Endometrium (tissue), 2 donors: ENCODE data around the gene BTG2.
"Not testable (repeated sequence)": the region's sequence is repeated elsewhere in the genome, so short reads cannot be mapped to it uniquely, and the experiment has no call there.

Experiments
- FAIRE-seq: peaks from 2 replicates; lab custom pipeline; 2012; peaks lifted over from hg19 to GRCh38; lab: Jason Lieb, UNC
- donor health status: control.
- donor health status: control.

The BTG2 gene, protein sequence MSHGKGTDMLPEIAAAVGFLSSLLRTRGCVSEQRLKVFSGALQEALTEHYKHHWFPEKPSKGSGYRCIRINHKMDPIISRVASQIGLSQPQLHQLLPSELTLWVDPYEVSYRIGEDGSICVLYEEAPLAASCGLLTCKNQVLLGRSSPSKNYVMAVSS

DNA sequence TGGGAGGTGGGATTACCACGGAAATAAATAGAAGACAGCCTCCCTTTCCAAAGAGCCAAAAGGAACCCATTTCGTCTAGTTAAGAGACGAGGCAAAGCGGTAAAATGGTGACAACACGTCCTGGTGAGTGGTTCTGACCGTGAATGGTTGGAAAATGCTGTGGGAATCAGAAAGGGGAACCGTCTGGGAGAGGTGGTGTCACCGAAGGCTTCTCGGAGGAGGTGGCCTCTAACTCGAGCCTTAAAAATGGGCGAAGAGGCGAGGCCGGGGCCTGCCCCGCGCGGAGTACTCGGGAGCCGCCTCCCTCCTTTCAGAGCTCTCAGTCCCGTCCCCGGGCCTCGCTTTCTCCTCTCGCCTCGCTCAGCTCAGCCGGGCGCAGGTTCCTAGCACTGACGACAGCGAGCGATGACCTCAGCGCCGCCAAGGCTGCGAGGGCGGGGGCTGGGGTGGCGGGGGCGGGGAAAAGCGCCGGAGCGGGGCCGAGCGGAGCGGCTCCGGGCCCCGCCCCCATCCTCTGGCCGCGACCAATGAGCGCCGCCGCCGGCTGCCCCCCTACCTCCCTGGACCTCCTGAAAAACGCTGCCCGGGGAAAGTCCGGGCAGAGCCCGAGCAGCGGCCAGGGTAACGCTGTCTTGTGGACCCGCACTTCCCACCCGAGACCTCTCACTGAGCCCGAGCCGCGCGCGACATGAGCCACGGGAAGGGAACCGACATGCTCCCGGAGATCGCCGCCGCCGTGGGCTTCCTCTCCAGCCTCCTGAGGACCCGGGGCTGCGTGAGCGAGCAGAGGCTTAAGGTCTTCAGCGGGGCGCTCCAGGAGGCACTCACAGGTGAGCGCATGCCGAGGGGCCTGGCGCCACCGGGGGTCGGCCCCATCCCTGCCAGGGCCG is at the start of gene BTG2:
BTG2 (plus strand) TSS at position 601 of the 890 bp plus-strand sequence; CDS start at position 689, 88 bp downstream.
- no peak for FAIRE-seq

DNA sequence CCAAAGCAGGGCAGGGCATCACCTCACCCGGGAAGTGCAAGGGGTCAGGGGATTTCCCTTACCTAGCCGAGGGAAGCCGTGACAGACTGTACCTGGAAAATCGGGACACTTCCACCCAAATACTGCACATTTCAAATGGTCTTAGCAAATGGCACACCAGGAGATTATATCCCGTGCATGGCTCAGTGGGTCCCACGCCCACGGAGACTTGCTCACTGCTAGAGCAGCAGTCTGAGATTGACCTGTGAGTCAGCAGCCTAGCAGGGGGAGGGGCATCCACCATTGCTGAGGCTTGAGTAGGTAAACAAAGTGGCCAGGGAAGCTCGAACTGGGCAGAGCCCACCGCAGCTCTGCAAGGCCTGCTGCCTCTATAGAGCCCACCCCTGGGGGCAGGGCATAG is 48.7 kb upstream of the BTG2 start:
- not testable (repeated sequence) for FAIRE-seq

DNA sequence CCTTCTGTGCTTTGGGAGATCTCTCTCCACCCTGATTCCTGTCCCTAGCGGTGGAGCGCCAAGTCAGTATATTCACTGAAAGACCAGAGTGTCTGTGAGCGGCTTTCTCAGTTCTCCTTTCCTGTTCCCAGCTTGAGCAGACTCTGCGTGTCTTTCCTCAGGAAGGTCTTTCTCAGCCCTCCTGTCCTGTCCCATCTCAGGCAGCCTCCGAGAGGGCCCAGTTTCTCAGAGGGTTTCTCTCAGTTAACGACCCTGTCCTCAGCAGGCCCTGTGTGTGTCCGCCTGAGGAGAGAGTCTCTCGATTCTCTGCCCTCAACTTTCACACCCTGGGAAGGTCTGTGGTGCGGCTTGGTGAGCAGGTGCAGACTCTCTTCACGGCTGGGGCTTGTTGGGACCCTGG is 41.8 kb upstream of the BTG2 start:
- no peak for FAIRE-seq

DNA sequence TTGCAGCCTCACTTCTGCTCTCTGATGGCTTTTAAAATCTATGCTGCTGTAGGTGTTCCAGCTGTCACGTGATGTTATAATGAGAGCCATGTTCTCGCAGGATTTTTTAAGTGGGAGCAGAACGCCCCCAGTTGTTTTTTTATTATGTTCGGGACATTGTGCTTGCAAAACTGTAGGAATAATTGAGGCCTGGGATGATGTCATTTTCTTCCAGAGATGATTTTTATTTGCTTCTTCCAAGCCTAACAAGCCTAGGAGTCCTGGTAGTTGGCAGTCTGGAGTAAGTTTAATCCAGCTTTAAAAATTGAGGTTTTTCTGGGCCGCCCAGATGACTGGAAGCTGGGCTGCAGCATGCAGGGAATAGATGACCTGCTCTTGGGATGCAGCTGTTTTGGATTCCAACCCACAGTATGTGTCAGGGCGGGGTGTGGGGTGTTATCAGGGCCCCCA is 41.2 kb upstream of the BTG2 start:
- FAIRE-seq, result no peak

DNA sequence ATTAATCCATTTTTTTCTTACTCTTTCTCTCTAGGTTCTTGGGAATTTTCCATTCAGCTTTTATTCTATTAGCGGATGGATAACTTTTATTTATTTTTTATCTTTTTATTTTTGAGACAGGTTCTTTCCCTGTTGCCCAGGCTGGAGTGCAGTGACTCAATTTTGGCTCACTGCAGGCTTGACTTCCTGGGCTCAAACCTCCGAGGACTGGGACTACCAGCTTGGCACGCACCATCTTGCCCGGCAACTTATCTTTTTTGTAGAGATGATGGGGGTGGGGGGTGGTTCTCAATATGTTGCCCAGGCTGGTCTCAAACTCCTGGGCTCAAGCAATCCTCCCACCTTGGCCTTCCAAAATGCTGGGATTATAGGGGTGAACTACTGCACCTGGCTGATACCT is 39.8 kb upstream of the BTG2 start:
- no peak for FAIRE-seq

DNA sequence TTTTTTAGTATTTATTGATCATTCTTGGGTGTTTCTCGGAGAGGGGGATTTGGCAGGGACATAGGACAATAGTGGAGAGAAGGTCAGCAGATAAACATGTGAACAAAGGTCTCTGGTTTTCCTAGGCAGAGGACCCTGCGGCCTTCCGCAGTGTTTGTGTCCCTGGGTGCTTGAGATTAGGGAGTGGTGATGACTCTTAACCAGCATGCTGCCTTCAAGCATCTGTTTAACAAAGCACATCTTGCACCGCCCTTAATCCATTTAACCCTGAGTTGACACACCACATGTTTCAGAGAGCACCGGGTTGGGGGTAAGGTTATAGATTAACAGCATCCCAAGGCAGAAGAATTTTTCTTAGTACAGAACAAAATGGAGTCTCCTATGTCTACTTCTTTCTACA is 39.2 kb upstream of the BTG2 start:
- not testable (repeated sequence) for FAIRE-seq

DNA sequence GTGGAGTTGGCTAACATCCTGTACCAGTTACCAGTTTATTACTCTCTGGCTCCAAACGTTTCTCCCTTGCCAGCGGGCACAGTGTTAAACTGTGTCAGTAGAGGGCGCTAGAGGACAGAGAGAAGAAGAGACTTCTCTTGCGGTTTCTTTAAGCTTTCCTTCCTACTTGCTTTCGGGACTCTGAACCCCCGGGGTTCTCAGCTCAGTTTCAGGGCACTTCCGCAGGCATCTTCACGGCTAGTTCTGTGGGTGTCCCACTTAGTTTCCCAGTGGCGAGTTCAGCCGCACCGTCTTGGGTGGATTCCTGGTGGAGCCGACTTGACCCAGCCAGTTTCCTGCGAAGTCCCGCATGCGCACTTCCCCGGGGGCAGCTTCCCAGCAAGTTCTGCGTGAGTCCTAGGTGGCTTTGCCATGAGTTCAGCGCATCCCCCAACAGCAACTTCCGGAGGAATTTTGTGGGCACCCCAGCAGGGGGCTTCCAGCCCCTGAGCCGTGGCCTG is 37.9 kb upstream of the BTG2 start:
- no peak for FAIRE-seq

DNA sequence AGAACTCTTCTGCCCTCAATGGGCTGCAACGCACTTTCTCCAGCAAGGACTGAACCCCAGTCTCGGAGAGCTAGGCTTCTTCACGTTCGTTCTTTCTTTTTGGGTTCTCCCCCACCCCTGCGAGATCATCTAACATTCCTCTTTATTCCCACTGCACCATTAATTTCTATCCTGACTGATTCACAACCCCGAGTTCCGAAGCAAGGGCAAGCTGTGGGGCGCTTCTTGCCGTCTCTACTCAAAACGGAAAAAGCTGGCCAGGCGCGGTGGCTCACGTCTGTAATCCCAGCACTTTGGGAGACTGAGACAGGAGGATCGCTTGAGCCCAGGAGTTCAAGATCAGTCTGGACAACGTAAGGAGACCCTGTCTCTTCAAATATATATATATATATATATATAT is 37.4 kb upstream of the BTG2 start:
- FAIRE-seq, result no peak

DNA sequence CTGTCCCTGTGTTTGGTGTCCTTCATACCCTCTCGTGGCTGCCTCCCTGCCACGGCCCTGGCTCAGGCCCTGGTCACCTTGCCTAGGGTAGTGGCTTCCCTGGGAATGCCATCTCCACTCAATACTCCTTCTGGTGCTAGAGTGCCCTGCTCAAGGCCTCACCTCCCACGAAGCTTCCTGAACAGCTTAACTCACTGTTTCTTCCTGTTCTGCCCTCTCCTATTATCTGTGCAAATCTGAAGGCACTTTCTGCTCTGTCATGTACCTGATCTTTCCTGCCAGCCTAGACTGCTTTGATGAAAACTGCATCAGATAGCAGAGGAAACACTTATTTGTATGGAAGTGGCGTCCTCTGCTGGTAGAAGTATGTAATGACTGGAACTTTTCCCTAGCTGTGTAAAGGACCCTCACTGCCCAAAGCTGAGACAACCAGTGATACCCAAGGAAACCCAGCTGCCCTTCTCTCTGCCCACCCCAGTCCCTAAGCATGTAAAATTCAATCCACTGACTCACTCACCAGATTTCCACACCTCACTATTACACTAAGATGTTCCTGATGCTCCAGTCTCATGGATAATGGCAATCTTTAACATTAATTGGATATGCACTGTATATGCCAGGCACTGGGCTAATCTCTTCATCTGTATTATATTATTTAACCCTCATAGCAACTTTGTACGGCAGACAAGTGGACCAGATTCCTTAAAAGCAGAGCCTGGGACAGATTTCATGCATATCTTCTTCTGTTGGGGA is 36.2 kb upstream of the BTG2 start:
- FAIRE-seq, result no peak

DNA sequence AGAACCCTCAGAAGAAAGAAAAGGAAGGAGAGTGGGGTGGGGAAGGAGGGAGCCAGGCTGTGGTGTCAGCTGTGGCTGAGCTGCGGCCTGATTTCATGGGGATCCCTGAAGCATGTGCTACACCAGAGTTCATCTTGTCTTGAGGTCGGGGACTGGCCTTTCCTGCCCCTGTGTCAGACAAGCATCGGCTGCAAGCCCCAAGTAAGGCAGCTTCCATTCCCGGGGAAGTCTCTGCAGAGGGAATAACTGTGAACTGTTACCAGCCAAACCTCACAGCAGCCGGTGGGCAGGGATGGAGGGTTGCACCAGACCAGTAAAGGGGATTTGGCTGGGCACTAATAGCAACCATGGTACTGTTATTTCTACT is 35.7 kb upstream of the BTG2 start:
- no peak for FAIRE-seq

DNA sequence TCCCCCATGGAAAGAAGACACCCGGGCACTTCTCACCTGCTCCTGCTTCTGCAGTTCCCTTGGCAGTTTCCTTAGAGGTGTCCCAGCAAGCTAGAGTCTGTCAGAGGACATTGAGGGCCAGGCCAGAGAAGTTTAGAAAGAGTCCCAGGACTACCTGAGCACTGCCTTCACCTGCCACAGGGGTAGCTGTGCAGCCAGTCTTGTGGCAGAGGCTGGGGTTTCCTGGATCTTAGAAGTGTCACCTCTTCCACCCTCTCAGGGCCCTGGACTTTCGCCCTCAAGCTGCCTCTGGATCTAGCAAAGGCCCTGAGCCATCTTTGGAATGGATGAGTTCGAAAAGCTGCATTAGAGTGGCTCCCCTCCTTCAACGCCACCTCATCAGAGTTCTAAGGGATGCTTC is 34.9 kb upstream of the BTG2 start:
- FAIRE-seq, result no peak

DNA sequence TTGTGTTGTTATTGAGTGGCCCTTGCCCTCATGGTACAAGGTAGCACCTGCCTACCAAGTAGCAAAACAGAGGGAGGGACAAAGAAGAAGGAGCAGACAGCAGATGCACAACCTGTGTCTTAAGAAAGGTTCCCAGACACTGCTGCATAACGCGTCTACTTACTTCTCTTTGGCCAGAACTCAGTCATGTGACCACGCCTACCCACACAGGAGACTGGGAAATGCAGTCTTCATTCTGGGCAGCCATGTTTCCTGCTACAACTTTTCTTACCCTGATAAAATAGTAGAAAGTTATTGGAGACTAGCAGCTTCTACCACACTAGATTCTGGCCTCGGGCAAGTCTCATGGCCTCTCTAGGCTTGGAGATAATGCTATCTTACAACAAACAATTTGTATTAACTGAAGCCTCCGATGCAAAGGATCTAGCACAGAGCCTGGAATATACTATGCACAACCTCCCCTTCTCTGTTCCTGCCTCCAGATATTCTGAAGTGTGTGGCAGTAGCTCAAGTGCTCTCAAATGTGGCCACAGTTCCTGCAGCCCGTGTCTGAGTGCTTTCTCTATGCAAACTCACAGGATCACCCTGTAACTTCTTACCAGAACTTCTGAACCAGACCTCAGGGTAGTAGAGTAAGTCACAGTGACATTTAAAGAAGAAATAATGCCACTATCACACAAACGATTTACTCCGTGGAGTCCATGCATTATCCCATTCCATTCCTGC is 34.1 kb upstream of the BTG2 start:
- FAIRE-seq, result no peak

DNA sequence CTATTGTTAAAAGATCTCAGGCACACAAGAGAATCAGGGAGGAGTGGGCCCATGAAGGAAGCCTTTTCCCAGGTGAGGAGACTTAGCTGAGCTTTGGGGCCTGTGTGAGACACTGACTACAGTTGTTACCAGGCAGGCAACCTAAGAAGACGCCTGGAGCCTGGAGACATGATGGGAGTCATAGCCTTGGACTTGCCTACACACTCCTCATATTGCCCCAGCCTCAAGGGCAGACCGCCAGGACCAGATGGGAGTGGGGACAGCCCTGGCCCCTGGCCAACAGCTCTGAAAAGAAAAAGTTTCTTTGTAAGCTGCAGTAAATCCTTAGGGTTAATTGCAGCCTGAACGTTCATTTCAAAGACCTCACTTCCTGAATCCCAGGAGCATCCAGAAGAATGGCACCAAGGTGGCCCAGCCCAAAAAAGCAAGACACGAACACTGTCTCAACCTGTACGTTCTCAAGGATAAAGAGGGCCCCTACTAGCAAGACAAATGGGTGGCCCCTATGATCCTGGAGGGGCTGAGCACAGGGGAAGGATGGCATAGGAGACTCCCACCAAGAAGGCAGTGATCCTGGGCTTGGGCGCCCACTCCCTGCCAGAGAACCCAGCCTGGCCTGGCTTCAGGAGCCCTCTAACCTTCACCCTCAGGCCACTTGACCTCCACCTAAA is 33.2 kb upstream of the BTG2 start:
- FAIRE-seq, result no peak

DNA sequence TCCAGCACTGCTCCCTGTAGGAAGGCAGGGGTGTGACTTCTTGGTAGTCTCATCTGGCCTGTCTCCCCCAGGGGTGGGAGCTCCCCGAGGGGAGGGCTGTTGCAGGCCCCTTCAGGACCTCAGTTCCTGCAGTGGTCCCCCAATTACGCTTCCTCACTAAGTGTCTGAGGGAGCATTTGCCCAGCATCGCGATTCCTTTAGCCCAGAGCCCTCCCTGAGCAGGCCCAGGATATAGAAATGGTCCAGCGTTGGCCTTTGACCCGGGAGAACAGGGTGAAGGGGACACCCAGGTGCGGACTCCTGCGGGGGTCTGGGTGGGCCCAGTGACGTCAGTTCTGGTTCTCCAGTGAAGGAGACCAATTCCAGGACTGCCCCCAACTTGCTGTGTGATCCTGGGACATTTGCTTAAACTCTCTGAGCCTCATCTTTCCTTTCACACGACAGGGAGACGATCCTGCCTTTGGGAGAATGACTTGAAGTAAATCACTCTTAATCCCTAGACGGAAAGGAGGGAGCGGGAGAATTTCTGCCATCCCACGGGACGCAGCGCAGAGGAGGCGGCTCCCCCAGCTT is 32.6 kb upstream of the BTG2 start:
- no peak for FAIRE-seq

DNA sequence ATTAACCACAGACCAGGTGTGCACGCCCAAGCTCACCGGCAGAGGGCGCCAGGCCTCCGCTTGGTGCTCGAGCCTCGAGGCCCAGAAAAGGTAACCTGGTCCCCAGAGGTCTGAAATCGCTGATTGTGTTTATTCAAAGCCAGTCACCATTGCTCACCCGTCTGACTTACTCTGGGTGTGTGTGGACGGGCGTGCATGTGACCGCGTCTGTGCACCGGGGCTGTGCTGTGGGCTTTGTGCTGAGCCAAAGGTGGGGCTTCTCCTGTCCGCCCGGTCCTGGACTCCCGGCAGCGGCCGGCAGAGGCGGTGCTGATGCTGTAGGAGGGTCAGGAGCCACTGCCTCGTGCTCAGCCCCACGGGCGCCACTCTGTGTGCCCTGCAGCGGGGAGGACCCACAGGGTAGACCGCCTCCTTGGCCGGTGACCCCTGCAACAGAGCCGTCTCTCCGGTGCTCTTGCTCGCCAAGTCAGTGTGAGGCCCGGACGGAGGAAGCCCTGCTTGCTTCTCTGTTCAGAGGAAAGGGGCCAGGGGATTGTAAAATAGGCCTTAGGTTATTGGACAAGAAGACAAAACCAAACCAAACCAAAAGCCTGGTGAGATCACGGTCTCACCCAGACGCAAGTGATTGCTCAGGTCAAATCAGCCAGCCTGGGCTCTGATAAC is 32.0 kb upstream of the BTG2 start:
- no peak for FAIRE-seq

DNA sequence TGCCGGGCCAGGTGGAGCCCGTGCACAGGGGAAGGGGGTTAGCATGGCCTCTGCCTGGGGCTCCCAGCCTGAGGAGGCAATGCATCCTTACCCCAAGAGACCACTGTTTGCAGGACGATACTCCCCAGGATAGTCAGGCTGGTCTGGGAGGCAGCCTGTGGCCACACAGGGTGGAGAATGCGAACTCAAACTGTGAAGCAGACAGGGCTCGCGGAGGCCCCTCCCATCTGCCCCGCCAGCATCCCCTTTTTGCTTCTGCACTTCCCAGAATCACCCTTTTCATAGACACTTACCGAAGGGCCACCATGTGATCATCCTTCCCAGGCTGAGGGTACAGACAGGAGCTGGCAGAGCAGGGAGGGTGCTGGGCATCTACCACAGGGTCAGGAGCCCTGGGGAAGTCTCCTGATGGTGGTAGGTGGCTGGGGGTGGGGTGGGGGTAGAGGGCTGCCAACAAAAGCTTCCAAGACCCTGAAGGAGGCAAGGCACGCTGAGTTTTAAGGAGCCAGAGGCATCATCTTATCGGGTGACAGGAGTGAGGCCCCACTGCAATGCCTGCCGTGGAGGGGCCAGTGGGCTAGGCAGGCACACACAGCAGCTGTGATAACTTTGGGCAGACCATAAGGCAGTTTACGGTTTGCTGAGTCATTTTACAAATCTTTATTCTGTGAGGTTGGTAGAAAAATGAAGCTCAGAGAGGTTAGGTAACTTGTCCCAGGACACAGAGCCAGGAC is 31.3 kb upstream of the BTG2 start:
- no peak for FAIRE-seq

DNA sequence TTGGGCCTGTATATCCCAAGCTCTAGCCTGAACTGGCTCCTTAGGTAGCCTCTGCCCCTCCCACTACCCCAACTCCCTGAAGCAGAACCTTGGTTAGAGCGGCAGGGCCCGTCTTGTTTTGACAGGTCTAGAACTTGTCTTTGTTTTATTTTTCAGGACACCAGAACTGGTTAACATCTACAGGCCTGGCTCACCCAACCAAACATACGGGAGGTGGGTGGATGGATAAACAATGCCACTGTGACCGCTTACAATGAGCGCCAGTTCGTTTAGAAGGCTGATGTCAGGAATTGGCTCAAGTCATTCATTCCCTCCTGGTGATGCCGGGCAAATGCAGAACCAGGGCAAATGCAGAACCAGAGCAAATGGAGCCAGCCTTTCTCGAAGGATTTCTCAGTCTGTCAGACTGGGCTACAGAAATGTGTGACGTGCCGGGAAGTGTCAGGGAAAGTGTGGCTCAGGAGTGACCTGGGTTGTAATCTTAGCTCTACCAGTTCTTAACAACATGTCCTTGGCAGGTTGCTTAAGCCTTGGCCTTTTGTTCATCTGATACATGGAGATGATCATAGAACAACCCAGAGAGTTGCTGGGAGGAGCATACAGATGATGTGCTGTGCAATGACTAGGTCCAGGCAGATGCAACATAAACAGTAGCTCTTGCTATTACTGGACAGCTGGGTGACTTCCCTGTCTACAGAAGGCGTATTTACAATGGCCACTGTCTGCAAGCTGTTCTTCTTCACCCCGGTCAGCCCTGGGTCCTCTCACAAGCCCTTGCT is 30.5 kb upstream of the BTG2 start:
- no peak for FAIRE-seq

DNA sequence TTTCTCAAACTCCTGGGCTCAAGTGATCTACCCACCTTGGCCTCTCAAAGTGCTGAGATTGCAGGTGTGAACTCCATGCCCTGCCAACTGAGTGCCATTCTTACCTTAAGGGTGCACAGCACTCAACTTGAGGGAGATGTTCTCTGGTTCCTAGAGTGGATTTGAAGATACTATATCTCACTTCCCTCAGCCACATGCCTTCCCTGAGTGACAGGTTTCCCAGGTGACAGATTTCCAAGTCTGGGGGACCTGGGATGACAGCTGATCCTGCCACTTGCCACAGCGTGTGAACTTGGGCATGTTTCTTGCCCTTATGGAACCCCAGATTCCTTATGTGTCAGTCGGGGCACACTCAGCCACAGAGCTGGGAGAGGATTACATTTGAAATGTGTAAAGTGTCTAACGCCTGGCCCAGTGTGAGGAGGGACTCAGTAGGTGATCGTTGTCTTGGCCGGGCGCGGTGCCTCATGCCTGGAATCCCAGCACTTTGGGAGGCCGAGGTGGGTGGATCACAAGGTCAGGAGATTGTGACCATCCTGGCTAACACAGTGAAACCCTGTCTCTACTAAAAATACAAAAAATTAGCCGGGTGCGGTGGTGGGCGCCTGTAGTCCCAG is 29.6 kb upstream of the BTG2 start:
- FAIRE-seq, result no peak

DNA sequence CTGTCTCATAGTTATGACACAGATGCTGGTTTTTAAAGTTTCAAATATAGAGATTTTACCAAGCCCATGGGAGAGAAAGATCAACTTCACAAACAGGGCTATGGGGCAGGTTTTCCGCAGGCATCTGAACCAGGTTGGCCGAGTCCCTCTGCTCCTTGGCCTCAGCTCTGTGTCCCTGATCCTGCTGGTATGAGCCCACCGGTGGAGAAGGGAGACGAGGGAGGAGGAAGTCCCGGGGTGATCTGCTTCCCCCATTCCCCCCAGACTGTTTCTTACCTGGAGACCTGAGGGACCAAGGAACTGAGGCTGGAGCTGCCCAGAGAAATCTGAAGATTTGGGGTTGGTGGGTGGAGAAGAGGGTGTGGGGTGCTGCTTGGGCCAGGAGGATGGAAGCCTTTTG is 28.9 kb upstream of the BTG2 start:
- no peak for FAIRE-seq
